D721Med (cell line): ENCODE results near the gene EFNA5.

Experiments
- DNase-seq: peaks from one replicate; pipeline ENCODE4 v3.0.0; 2011; ENCODE audit warnings: low spot score; ENCODE audit not compliant: insufficient read length
- FAIRE-seq: peaks from 2 replicates; lab custom pipeline; 2011; peaks lifted over from hg19 to GRCh38; lab: Jason Lieb, UNC
- TF ChIP-seq, protein P1 (sequence below): IDR thresholded peaks from 2 replicates; pipeline ENCODE4 v1.5.1; 2012; ENCODE audit warnings: mild to moderate bottlenecking, control low read depth; ENCODE audit not compliant: insufficient read depth; ENCODE audit errors: missing control alignments

The EFNA5 gene

DNA sequence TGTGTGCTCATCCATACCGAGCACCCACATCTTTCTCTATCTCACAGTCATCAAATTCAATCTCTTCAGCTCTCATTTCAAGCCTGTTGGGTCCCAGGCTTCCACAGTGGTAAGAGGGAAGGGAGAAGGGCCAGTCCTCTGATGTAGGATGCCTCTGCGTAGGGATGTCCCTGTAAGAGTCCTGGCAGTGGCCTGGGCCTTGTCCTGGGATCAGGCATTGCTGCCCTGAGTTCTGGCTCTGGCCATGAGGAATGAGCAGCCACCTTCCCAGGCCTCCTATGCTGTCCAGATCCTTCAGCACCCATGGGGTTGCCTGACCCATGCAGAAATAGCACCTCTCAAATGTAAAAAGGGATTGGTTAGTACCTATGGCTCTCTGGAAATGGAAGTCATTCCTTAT lies 121.2 kb downstream of the EFNA5 start:
- FAIRE-seq (no peak), DNase-seq (no peak)
- TF ChIP-seq, protein P1, sequence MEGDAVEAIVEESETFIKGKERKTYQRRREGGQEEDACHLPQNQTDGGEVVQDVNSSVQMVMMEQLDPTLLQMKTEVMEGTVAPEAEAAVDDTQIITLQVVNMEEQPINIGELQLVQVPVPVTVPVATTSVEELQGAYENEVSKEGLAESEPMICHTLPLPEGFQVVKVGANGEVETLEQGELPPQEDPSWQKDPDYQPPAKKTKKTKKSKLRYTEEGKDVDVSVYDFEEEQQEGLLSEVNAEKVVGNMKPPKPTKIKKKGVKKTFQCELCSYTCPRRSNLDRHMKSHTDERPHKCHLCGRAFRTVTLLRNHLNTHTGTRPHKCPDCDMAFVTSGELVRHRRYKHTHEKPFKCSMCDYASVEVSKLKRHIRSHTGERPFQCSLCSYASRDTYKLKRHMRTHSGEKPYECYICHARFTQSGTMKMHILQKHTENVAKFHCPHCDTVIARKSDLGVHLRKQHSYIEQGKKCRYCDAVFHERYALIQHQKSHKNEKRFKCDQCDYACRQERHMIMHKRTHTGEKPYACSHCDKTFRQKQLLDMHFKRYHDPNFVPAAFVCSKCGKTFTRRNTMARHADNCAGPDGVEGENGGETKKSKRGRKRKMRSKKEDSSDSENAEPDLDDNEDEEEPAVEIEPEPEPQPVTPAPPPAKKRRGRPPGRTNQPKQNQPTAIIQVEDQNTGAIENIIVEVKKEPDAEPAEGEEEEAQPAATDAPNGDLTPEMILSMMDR = no peak

- TF ChIP-seq, protein P1 = no peak
- DNase-seq (no peak), FAIRE-seq (no peak)
These were observed 122.3 kb downstream of the EFNA5 start for GRCh38 chr5:107548477-107548876.

- DNase-seq (no peak), FAIRE-seq (no peak)
- TF ChIP-seq, protein P1 = no peak
These were observed 124.0 kb downstream of the EFNA5 start for GRCh38 chr5:107546719-107547118.

DNA sequence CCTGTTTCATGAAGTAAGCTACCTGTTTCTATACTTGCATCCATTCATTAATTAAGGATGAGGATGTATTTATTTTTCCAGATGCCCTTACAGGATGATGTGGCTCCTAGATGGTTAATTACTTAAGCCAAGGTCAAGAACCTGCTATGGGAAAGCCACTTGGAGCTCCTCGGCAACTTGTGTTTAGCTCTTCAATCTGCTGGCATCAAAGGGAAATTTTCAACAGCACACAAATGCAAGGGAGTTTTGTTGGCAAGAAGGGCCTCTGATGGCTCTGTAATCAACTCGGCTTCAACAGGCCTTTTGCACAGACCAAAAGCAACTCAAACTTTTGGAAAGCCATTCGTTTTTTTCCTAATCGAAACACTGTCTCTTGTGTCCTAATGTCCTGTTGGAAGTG lies 125.3 kb downstream of the EFNA5 start:
- TF ChIP-seq, protein P1 = no peak
- no peak for FAIRE-seq
- DNase-seq = no peak

- FAIRE-seq = no peak
- TF ChIP-seq, protein P1 = no peak
These were observed 125.8 kb downstream of the EFNA5 start for GRCh38 chr5:107544967-107545366.

DNA sequence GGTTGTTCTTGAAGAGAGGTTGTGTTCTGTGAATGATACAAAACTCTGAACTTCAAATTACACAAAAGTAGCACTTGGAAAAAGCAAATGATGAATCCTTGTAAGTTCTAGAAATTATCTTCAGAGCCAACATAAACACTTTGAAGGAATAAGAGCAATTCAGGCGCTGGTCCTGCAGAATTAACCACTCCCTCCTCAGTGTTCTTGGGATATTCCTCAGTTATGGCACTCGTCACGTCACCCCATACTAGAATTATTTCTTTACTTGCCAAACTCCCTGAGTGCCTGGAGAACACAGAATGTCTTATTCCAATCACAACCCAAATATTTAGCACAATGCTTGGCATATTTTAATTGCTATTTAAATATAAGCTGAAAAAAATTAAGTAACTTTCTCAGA lies 126.3 kb downstream of the EFNA5 start:
- TF ChIP-seq, protein P1 = no peak
- FAIRE-seq = no peak

More at GRCh38 chr5:107544967-107545366, 125.8 kb downstream of the EFNA5 start:
- no peak for DNase-seq

GRCh38 chr5:107543868-107544267 lies 126.9 kb downstream of the EFNA5 start:
- no peak for FAIRE-seq
- DNase-seq = no peak
- TF ChIP-seq, protein P1 = no peak

More for the DNA sequence above, 126.3 kb downstream of the EFNA5 start:
- no peak for DNase-seq
